Fibroblast of the aortic adventitia (primary cell): ENCODE results near the gene SULT1C4. TPM values are rescaled to one million over a fixed set of nuclear protein-coding genes. Genes with fewer than 3 reads are reported as not detected.
"Not testable (repeated sequence)": the region's sequence is repeated elsewhere in the genome, so short reads cannot be mapped to it uniquely, and the experiment has no call there.

Source experiments
- DNase-seq: peaks from one replicate; pipeline ENCODE4 v3.0.0-alpha.2; 2010; ENCODE audit warnings: low read depth
- H3K4me3 ChIP-seq: 2 replicates; pipeline ENCODE4 v1.5.1; 2011; ENCODE audit warnings: low read depth, mild to moderate bottlenecking, control low read depth, low read length, moderate library complexity
- CTCF ChIP-seq: IDR thresholded peaks from 2 replicates; pipeline ENCODE4 v1.5.1; 2011; ENCODE audit warnings: mild to moderate bottlenecking, low read length, control low read depth, inconsistent platforms; ENCODE audit not compliant: insufficient read depth
- total RNA-seq: library from RNA; depleted of rRNA; stranded (reverse); fragments of >200 nt; gene quantifications from 2 replicates; pipeline ENCODE4 v1.2.3, GENCODE V29; 2012; ENCODE audit warnings: low replicate concordance

SULT1C4 gene
- total RNA-seq, 1 donor: not detected

DNA sequence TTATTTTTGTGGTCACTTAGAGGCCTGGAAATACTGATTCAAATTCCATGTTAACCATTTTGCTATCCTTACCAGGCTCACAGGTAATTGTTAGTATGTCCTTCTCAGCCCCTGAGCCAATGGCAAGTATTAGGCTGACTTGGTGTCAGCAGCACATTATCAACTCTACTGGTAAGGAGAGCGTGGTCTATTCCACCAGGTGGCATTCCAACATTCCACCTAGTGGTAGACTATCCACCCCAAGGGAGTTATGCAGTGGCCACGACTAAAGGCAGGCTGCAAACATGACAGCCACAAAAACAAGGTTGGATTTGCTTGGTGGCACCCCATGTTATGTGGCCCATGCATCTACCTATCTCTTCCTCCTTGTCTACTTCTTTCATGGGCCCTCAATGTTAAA lies 39.5 kb downstream of the SULT1C4 start:
- H3K4me3 ChIP-seq: no peak overlapping the region
- TF ChIP-seq CTCF: no peak
- DNase-seq: no peak

- TF ChIP-seq CTCF: no peak
- no peak overlapping the region for H3K4me3 ChIP-seq
- no peak for DNase-seq
Observed at GRCh38 chr2:108418416-108418815, 40.7 kb downstream of the SULT1C4 start.

DNA sequence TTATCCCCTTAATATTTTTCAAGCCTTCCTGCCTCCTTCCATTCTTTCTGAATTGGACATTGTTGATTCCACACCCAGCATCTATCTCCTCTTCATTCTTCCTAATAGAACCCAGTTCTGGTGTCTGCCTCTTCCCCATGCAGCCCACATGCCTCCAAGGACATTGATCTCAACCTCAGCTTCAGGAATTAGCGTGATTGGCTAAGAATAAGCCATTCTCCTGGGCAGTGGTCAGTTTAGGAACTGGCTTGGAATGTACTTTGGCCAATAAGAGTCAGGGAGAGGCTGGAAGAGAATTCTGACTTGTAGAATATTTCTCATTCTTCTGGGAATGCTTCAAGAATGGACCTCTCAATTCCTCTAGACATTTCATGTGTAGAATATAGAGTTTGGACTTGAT lies 45.3 kb downstream of the SULT1C4 start:
- H3K4me3 ChIP-seq: no peak overlapping the region
- no peak for TF ChIP-seq CTCF
- no peak for DNase-seq

DNA sequence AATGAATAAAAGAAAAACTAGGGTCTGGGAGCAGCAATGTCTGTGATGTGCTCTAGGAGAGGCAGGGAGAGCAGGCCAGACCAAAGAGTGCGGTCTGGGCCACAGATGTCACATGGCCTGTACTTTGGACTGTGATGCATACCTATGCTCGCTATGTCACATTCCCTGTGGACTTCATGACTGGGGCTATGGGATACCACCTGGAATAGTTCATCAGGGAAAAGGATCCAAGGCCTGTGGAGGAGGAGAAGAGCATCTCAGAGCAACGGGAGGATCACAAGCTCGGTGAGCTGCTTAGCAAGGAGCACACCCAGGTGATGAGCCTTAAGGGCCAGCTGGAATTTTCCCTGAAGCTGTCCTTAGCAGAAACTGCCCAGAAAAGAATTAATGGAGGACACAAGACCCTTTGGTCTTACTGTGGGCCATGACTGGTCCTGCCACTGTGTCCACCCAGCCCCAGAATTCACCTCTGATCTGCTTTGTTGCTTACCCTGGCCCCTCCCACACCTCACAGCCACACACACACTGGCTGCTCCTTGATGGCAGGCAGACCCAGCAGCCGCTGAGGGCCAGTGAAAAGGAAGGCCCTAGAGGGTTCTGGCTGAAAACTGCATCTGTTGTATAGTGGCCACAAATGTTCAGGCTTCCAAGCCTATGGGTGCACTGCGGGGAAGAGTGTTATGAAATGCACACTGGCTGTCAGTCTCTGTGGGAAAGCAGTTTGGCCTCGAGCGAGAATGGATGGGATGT lies 45.9 kb downstream of the SULT1C4 start:
- TF ChIP-seq CTCF: no peak
- H3K4me3 ChIP-seq: no peak overlapping the region
- no peak for DNase-seq

DNA sequence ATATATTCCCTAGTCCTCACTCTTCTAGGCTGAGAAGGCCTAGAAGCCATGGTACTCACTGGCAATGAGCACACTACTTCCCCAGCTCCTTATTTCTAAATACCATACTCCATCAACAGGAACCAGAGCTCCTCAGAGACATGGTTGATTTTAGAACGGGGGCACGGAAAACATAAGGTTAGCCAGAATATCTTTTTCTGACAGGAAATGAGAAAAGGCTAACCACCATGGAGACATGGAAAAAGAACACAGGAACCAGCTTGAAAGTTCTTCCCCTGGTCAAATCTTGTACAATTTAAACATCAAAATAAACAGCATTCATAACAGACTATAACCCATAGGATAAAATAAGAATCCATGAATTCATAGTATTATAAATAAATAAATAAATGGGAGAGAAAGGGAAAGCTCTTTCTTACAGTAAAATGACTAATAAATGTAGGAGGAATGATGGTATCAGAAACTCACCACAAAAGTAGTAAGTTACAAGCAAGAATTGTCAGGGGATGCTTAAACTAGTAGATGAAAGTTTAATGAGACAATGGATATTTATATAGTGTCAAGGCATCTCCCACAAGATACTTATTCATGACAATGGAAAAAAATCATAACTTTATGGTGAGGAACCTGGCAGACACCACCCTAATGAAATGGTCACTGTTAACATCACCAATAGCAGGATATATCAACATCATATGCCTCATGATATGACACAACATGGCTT lies 50.7 kb downstream of the SULT1C4 start:
- no peak for DNase-seq
- no peak for TF ChIP-seq CTCF
- no peak overlapping the region for H3K4me3 ChIP-seq

DNA sequence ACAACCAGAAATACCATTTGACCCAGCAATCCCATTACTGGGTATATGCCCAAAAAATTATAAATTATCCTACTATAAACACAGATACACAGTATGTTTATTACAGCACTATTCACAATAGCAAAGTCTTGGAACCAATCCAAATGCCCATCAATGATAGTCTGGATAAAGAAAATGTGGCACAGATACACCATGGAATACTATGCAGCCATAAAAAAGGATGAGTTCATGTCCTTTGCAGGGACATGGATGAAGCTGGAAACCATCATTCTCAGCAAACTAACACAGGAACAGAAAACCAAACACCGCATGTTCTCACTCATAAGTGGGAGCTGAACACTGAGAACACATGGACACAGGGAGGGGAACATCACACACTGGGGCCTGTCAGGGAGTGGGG lies 57.8 kb downstream of the SULT1C4 start:
- not testable (repeated sequence) for DNase-seq, H3K4me3 ChIP-seq

DNA sequence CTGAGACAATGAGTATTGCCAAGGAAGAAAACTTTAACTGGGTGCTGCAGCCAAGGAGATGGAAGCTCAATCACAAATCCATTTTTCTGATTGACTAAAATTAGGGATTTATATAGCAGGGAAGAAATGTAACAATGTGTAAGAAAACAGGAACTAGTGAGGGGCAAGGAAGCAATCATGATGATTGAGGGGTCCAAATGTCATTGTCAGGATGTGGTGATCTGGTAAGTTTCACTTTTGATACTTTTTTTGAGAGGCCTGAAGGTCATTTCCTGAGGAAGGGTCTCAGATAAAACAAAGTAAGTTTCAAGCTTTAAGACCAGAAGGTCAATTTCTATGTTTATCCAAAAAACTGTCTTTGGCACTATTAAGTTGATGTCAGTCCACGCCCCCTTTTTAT lies 59.2 kb downstream of the SULT1C4 start:
- no peak for DNase-seq
- TF ChIP-seq CTCF: no peak
- H3K4me3 ChIP-seq: no peak overlapping the region
